GM06990 (cell line): Measurements from ENCODE around the gene C2CD2L.
"Not testable (repeated sequence)": the region's sequence is repeated elsewhere in the genome, so short reads cannot be mapped to it uniquely, and the experiment has no call there.

ENCODE experiments used
- DNase-seq: peaks from one replicate; pipeline ENCODE4 v3.0.0-alpha.2; 2011; ENCODE audit not compliant: insufficient read length; ENCODE audit errors: extremely low read depth
- H3K27me3 ChIP-seq: replicated peaks from 2 replicates; pipeline ENCODE4 v1.6.0; 2011; ENCODE audit warnings: low read length; ENCODE audit not compliant: control insufficient read depth, insufficient read depth
- H3K36me3 ChIP-seq: 2 replicates; pipeline ENCODE4 v1.5.1; 2011; ENCODE audit warnings: low read length; ENCODE audit not compliant: control insufficient read depth, insufficient read depth
- H3K4me3 ChIP-seq: replicated peaks from 2 replicates; pipeline ENCODE4 v1.5.1; 2011; ENCODE audit warnings: low read depth, mild to moderate bottlenecking, control low read depth, low read length
- TF ChIP-seq, protein P1 (sequence below): IDR thresholded peaks from 2 replicates; pipeline ENCODE4 v1.5.1; 2011; ENCODE audit warnings: low read length, control low read depth, mild to moderate bottlenecking, inconsistent platforms; ENCODE audit not compliant: insufficient read depth, poor library complexity, severe bottlenecking

Gene C2CD2L

DNA sequence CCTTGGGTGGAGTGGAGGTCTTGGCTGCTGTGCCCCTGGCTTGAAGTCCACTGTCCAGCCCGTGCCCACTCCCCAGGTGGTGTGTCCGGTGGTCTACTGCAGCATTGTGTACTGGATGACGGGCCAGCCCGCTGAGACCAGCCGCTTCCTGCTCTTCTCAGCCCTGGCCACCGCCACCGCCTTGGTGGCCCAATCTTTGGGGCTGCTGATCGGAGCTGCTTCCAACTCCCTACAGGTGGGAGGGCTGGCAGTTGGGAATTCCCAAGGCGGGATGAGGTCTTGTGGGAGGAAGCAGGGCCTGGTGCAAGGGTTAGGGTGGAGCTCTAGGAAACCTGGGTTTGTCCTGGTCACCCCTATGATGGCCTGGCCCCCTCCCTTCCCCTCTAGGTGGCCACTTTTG is 53.0 kb downstream of the C2CD2L start:
- no peak for DNase-seq
- H3K36me3 ChIP-seq = no peaks in the 10 kb centered on the region
- TF ChIP-seq, protein P1, sequence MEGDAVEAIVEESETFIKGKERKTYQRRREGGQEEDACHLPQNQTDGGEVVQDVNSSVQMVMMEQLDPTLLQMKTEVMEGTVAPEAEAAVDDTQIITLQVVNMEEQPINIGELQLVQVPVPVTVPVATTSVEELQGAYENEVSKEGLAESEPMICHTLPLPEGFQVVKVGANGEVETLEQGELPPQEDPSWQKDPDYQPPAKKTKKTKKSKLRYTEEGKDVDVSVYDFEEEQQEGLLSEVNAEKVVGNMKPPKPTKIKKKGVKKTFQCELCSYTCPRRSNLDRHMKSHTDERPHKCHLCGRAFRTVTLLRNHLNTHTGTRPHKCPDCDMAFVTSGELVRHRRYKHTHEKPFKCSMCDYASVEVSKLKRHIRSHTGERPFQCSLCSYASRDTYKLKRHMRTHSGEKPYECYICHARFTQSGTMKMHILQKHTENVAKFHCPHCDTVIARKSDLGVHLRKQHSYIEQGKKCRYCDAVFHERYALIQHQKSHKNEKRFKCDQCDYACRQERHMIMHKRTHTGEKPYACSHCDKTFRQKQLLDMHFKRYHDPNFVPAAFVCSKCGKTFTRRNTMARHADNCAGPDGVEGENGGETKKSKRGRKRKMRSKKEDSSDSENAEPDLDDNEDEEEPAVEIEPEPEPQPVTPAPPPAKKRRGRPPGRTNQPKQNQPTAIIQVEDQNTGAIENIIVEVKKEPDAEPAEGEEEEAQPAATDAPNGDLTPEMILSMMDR = no peak
- H3K4me3 ChIP-seq = no peak overlapping the region
- H3K27me3 ChIP-seq = no peaks in the 10 kb centered on the region; the same call in 1 of the 2 replicates

DNA sequence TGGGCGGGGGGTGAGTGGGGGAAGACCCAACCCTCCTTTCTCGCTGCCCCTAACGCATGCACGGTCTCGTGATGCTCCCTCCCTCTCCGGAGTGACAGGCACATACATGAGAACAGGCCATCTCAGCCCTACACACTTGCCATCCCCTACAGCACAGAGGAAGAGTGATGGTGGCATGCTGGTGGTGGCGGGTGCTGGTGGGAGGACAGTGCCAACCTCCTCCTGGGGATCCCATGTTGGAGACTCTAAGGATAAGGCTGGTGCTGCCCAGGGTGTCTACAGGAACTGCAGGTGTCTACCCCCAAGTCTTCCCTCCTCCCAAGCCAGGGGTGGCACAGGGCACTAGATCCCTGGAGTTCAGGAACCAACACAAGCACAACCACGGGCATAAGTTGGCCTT is 54.7 kb downstream of the C2CD2L start:
- H3K4me3 ChIP-seq = no peak overlapping the region
- H3K27me3 ChIP-seq = no peaks in the 10 kb centered on the region; the same call in 1 of the 2 replicates
- H3K36me3 ChIP-seq = no peaks in the 10 kb centered on the region
- TF ChIP-seq, protein P1 = no peak
- DNase-seq = no peak

DNA sequence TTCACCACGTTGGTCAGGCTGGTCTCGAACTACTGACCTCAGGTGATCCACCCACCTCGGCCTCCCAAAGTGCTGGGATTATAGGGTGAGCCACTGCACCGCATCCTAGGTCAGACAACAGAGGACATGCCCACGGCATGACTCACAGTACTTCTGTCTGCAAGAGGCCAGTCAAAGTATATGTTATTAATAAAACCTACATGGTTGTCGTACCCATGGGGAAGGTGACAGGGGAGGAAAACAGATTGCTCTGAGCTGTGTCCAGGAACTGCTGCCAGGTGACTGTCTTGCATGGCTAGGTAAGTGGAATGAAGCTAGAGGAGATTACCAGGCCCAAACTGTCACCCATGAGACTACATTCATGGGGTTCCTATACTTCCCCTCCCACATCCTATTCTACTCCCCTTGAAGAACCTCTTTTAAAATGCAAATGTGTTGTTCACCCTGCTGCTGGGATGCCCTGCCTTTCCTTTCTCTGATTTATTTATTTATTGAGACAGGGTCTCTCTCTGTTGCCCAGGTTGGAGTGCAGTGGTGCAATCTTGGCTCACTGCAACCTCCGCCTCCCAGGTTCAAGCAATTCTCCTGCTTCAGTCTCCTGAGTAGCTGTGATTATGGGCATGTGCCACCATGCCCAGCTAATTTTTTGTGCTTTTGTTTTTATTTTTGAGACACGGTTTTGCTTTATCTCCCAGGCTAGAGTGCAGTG is 59.4 kb downstream of the C2CD2L start:
- DNase-seq = no peak
- H3K27me3 ChIP-seq = no peaks in the 10 kb centered on the region; the same call in 1 of the 2 replicates
- TF ChIP-seq, protein P1 = no peak
- no peaks in the 10 kb centered on the region for H3K36me3 ChIP-seq
- no peak overlapping the region for H3K4me3 ChIP-seq

DNA sequence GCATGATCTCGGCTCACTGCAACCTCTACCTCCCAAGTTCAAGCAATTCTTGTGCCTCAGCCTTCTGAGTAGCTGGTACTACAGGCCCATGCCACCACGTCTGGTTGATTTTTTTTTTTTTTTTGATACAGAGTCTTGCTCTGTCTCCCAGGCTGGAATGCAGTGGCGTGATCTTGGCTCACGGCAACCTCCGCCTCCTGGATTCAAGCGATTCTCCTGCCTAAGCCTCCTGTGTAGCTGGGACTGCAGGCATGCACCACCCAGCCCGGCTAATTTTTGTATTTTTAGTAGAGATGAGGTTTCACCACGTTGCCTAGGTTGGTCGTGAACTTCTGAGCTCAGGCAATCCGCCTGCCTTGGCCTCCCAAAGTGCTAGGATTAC is 59.9 kb downstream of the C2CD2L start:
- H3K36me3 ChIP-seq, H3K4me3 ChIP-seq, H3K27me3 ChIP-seq, DNase-seq: not testable (repeated sequence)

DNA sequence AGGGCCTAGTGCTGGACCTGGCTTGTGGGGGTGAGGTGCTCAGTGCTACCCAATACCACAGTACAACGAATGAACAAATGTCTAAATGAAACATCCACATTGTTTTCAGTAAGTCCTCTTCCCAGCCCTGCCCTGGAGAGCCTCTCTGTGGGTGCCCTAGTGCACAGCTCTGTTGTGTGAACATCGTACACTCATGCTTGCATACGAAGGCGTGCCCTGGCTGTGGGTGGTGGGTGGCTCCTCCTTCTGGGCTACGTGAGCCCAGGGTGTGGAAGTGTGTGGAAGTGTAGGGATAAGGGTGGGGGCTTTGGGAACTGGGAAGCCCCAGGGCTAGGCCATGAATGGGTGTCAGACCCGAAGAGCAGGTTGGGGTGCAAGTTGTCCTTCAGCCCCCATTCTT is 60.8 kb downstream of the C2CD2L start:
- no peak for DNase-seq
- TF ChIP-seq, protein P1 = no peak
- Histone ChIP-seq H3K27me3 (no peaks in the 10 kb centered on the region), H3K36me3 (no peaks in the 10 kb centered on the region), H3K4me3 (no peak overlapping the region)
